GM18499 (cell line): ENCODE results near the gene C10orf67.
"Not testable (repeated sequence)": the region's sequence is repeated elsewhere in the genome, so short reads cannot be mapped to it uniquely, and the experiment has no call there.

Experiments used
- ATAC-seq: cut with Tn5 transposase; IDR thresholded peaks from one replicate; pipeline ENCODE4 v1.9.1; 2021; ENCODE audit warnings: moderate number of reproducible peaks; ENCODE audit not compliant: insufficient read depth, unreplicated experiment

C10orf67 gene

DNA sequence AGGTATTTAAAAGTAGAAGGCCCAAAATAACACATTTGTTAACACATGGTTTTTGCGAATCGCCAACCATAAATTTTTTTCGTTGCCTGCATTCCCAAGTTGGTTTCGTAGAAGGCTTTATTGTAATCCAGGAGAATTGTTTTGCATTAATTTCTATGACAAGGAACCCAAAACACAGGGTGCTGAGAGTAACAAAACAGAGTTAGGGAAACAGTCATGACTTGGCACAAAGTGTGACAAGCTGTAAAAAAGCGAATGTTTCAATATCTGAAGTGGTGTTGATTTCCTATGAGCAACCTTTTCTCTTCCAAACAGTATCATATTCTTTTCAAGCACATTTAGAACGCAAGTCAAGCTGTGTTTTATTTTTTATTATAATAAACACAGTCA lies 63.6 kb downstream of the C10orf67 start:
- ATAC-seq, result no peak

DNA sequence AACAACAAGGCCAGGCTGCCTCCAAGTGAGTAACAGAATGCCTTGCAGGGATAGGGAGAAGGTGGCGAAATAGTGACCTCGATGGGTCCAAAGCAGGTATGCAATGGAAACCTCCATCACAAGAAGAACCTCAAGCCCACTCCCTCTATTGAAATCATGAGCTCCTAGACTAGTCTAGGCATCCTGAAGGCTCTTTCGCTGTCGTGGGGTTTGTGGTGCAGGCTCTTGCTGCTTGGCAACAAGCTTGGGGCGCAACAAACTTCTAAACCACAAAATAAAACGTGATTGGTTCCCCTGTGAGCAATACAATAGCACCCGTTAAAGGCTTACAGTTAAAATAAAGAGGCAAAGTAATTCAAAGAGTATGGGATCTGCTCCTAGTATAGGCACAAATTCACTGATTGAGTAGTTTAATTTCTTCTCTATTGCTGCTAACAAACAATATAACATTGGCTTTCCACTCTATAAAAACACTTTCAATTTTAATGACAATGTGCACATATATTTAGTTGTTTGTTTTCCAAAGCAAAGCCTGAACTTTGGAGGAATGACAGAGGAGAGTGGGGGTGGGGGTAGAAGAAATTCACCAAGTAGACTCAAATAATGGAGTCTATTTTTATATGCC lies 64.1 kb downstream of the C10orf67 start:
- no peak for ATAC-seq

DNA sequence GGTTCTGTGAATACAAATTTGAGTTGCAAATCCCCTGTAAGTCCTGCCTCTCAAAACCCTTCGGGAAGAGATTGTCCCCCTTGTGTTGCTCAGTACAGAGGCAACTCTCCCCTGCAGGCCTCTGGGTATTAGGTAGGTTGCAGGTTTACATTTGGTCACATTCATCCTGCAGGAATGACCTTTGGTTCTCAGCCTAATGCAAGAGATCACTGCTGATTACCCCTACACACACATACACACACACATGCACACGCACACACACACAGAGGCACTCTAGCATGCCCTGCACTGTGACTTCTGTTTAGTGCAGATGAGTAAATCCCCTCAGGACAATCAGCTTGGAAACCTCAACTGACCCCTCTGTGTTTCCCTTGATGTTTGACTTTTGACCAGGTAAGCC lies 69.2 kb downstream of the C10orf67 start:
- no peak for ATAC-seq

DNA sequence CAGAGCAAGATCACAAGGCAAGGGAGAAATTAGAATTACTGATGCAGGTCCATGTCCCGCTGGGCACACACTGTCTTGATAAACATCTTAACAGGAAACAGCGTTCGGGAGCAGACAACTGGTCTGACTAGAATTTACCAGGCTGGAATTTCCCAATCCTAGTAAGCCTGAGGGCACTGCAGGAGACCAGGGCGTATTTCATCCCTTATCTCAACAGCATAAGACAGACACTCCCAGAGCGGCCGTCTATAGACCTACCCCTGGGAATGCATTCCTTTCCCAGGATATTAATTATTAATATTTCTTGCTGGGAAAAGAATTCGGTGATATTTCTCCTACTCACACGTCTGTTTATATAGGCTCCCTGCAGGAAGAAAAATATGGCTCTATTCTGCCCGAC lies 70.4 kb downstream of the C10orf67 start:
- ATAC-seq, result not testable (repeated sequence)

DNA sequence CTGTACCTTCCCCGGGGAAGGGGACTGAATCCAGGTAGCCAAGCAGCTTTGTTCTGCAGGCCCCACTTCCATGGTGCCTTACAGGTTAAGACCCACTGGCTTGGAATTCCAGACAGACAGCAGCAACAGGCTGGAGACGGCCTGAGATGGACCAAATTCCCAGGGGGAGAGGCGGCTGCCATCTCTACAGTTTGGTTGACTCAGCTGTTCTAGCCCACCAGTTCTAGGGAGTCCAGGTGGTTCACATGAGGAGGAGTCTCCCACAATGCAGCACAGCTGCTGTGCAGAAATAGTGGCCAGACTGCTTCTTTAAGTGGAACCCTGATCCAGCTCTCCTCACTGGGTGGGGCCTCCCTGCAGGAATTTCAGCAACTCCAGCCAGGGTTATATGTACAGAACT lies 74.1 kb downstream of the C10orf67 start:
- no peak for ATAC-seq

DNA sequence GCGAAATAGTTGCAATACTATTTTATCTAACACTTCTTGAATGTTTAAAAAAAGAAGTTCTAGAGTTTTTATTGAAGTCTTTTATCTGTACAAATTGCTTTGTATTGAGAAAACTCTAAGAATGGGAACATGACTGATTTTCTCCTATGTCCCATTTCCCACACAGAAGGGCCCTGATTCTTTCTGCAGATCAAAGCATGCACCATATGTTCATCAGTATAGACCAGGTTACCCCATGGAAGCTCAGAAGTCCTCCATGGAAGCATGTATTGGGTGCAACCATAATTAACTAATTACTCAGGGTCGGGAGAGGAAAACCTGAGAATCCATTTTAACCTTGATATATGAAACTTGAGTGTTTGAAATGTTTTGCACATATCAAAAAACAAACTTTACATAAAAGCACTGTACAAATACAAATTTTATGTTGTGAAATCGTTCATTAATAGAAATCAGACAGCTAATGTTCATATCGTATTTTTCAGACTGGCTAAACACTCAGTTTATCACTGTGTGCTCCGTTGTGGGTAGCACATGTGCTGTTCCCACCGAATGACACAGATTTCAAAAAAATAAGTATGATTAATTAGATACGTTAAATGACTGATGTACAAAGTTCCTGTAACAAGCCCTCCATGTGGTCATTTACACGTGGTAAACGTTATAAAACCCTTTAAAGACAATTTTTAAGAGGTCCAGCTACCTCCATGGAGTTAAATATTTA lies 81.0 kb downstream of the C10orf67 start:
- ATAC-seq, result no peak

DNA sequence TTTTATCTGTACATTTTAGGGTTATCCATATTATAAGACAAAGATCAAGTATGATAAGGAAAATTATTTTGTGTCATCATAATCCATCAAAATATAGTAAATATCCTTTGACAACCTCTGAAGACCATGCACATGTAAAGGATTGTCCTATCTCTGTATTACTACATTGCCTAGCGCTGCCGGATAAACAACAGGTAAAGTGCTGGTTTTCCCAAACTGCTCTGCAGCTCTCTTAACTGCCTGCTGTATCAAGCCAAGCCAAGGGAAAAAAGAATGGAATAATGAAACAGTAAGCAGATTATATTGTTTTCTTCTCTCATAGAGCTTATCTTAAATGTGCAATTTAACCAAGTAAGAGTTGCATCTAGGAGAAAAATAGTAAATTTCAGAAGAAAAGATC lies 81.7 kb downstream of the C10orf67 start:
- ATAC-seq, result no peak

DNA sequence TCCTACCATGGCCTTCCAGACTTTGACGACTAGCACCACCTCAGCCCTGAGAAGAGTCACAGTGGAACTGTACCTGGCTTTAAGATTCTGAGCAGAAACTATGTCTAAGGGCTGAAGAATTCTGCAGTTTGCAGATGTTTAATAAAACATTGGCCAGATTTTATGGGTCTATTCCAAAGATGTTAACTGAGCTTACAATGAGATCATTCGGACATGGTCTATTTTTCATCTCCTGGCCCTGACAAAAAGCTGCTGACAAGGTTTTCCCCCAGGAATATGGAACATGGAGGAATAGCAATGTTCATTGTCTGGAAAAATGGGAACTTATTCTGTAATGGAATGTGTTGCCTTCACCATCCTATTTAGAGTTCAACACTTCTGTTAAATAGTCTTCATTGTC lies 86.1 kb downstream of the C10orf67 start:
- no peak for ATAC-seq

DNA sequence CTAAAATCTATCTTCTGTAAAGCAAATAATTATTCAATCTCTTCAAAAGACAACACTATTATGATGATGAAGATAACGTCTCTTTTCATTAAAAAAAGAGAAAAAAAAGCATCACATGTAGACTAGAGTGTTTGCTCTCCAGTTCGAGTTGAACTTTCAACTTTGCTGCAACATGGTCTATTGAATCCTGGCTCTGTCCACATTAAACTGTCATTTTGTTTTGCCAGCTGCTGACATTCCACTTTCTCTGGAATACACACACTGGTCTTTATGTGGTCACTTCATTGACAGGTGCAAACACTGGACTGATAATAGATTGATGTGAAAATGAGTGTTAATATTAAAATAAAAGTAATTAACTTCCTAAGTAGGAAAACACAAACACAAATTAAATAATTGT lies 90.8 kb downstream of the C10orf67 start:
- no peak for ATAC-seq

DNA sequence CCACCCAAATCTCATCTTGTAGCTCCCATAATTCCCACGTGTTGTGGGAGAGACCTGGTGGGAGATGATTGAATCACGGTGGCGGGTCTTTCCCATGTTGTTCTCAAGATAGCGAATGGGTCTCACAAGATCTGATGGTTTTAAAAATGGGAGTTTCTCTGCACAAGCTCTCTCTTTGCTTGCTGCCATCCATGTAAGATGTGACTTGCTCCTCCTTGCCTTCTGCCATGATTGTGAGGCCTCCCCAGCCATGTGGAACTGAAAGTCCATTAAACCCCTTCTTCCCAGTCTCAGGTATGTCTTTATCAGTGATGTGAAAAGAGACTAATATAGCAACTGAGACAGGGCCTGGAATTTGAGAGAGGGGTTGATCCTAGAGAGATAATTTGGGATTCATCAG lies 91.7 kb downstream of the C10orf67 start:
- ATAC-seq, result not testable (repeated sequence)

DNA sequence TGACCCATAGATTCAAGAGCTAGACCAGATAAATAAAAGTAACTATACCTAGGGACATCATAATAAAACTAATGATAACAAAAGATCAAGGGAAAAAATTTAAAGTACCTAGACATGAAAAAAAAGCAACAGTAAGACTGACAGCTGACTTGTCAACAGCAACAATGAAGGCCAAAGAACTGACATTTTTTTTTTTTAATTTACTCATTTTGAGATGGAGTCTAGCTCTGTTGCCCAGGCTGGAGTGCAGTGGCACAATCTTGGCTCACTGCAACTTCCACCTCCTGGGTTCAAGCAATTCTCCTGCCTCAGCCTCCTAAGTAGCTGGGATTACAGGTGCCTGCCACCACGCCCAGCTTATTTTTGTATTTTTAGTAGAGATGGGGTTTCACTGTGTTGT lies 102.8 kb downstream of the C10orf67 start:
- ATAC-seq, result not testable (repeated sequence)

DNA sequence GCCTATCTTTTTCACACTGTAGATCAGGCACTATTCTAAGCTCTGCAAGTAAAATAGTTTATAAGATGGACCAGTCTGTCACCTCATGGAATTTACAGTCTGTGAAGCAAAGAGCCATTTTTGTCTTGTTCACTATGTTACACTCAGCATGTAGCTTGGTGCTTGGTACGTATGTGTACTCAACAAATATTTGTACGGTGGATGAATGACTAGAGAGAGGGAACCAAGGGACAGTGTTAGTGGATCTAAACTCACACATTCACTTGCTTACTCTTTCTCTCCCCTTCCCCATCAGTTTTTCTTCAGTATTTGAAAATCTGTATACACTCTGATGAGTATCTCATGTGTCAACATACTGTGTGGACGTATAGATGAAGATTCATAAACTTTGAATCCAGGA lies 106.6 kb downstream of the C10orf67 start:
- no peak for ATAC-seq

DNA sequence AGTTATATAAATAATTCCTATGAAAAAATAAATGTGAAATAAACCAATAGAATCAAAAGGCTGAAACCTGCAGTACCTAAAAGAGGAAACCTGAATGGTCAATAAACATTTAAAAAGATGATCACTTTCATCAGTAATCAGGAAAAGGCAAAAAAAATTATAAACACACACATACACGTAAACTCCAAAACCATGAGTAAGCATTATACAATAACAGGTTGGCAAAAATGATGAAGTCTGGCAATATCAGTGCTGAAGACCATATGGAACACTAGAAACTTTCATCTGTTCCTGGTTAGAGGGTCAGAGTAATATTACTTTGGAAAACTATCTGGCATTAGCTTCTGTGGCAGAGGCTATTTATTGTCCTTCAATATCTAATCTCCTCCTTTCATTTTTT lies 114.0 kb downstream of the C10orf67 start:
- no peak for ATAC-seq

DNA sequence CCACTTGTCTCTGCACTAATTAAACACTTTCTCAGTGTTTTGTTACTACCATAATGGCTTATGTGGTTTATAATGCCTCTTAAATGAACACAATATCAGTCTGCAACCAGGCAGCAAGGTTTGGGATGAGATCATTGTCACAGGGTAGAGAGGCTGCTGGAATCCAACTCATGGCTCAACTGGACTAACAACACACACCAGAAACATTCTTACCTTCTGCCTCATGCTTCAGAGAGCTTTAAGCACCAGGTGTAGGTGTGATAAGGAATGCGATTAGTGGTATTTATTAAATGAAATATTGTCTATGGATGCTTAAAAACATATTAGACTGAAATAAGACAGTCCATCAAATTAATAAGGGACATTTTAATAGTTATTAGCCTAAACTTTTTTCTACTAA lies 127.1 kb downstream of the C10orf67 start:
- no peak for ATAC-seq

DNA sequence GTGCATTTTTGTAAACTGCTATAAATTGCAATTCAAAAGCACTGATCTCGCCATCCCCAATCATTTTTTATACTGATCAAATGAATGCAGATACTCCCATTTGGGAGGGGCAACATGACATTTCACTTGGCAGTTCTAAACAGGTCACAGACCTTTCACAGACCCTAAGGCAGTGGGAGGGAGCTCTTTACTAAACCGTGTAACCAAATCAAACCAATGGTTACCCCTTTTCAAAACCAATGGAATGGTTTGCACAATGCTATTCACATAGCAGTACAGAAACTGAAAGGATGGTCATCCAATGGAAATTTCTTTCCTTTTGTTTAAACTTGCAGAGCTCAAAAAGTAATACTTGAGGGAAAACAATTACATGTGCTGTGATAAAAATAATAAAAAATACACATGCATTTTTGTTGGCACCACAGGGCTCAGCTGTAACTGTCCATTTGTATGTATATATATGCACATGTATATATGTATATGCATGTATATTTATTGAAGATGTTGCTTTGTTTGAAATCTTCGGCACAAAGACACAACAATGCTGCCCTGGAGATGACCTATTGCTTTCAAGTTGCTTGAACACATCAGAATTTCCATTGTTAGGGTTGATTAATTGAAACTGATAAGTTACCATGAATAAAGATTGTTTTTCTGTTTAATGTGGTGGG lies 138.5 kb downstream of the C10orf67 start:
- no peak for ATAC-seq

DNA sequence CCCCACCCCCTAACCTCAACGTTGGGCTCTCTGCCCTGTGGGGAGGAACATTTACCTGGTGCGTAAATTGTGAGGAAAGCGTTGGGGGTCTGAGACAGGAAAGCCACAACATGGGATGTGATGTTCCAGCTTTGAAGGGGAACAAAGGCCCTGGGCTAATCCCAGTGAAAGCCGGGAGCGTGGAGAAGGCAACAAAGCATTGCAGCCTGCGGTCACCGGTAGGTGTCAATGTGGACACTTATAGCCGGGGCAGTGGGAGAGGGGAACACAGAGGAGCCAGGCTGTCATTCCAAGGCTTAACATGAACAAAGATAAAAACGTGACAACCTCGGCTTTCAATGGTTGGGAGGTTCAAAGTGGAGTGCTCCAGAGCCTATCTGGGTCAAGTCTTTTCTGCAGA lies 139.8 kb downstream of the C10orf67 start:
- ATAC-seq, result no peak

DNA sequence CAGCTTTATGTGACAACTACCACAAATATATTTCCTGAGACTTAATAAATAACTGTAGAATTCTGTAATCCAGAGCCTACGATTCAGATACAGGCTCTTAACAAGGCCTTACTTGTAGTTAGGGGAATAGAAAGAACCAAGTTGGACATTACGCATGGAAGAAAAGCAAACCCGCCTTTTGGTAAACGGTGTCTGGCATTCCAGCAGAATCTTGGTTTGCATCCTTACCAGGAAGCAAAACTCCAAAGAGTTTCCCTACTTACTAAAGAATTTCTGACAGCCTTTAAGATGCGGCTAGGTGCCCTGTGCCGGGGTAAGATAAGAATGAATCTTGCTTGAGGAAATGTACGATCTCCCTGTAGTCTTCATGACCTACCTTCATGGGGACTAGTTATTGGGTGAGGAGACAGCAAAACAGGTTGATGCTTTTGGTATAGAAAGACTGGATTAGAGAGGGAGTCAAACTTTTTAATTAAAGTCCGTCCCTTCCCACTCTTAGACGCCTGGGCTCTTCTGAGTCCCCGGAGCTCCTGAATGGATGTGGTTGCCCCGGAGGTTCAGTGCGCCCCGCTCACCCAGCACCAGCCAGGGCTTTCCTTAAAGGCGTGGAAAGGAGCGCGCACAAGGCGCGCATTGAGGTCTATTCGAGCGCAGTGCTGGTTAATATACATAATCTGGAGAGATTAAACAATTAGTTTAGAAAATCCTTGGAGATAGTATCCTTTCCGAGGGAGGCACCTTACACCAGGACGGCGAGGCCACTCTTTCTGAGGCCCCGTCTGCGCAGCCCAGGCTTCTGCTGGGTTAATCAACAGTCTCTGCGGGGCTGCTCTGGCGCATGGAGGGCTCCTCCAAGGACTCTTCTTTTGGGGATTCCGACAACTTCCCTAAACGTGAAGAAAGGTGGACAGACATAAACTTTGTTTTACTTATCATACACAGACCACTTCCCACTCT lies 140.9 kb downstream of the C10orf67 start:
- ATAC-seq, result no peak

DNA sequence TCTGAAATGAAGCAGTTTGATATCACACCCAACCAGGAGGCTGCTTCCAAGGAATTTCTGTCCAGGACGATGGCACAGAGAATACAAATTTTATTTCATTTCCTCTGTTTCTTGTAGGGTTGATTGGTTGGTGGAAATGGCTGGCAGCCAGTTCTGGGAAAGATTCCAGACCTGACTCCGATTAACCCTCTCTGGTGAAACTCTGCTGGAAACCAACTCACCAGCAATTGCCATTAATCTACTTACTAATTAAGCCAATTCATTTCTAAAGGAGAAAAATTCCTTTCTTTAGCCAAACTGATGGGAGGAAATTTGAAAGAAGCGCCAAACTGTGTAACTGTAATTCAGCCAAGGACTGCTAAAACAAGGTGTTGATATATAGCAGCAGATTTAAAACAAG lies 141.8 kb downstream of the C10orf67 start:
- no peak for ATAC-seq

DNA sequence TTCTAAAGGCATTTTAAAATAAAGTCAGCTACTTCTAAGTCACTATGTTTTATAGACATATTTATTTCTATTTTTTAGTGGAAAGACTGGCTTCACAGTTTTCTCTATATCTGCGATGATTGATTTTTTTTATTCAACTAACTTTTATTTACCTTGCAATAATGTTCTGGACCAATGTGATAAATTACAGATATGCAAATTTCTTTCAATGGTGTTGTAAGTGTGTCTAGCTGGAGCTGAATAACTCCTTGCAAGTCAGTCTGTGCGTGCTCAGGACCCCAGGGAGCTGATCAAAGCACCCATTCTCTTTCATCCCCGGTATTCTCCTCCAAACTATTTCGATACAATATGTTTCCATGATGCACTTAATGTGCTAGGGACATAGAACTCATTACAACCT lies 142.8 kb downstream of the C10orf67 start:
- no peak for ATAC-seq

DNA sequence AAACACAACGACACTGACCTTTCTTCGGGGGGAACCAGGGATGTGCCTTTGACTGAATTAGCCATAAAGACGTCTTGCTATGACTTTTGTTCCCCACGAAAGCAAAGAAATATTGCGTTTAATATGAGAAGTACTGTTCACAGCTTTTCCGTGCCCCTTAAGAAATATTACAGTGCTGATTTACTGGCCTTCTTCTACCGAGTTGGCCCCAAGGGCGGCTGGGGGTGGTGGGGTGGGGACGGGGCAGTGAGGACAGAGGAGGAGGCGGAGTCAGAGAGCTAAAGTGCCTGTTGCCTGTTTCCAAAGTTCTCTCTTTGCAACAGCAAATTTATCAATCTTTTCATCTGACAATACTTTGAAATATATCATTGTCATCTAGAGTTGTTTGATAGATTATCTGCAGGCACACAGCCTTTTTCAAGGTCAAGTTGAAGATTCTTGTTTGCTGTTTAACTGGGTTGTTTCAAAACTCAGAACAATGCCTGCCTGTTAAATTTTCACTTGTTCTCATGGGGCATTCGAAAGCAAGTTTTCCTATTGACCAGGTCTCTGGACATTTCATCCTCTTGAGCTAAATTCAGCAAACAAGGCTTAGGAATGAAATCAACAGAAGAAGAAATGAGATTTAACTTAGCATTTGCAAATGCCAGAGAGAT lies 143.5 kb downstream of the C10orf67 start:
- no peak for ATAC-seq
